GM21515 (cell line): Measurements from ENCODE around the gene STON2.

Source experiments
- ATAC-seq: cut with Tn5 transposase; IDR thresholded peaks from one replicate; pipeline ENCODE4 v1.9.1; 2021; ENCODE audit not compliant: unreplicated experiment

STON2 gene

GRCh38 chr14:81418057-81418790 lies 18.1 kb upstream of the STON2 start:
- ATAC-seq, result no peak

- no peak for ATAC-seq
Observed at GRCh38 chr14:81416981-81417380, 16.9 kb upstream of the STON2 start.

GRCh38 chr14:81416194-81416952 lies 16.2 kb upstream of the STON2 start:
- no peak for ATAC-seq

- ATAC-seq, result no peak
Observed at GRCh38 chr14:81415781-81416180, 15.7 kb upstream of the STON2 start.

GRCh38 chr14:81414123-81414522 lies 14.0 kb upstream of the STON2 start:
- ATAC-seq, result no peak

GRCh38 chr14:81412779-81413178 lies 12.7 kb upstream of the STON2 start:
- no peak for ATAC-seq

- ATAC-seq, result no peak
Observed at GRCh38 chr14:81408595-81408994, 8.5 kb upstream of the STON2 start.

- no peak for ATAC-seq
Observed at GRCh38 chr14:81406863-81407262, 6.7 kb upstream of the STON2 start.

- no peak for ATAC-seq
Observed at GRCh38 chr14:81402123-81402495, 2.0 kb upstream of the STON2 start.

GRCh38 chr14:81401420-81402122 lies 1.4 kb upstream of the STON2 start:
- ATAC-seq, result no peak

- ATAC-seq, result no peak
Observed at GRCh38 chr14:81400852-81401251, 728 bp upstream of the STON2 start.

GRCh38 chr14:81398196-81398891 lies 1.8 kb downstream of the STON2 start:
- no peak for ATAC-seq

GRCh38 chr14:81396113-81396512 lies 4.0 kb downstream of the STON2 start:
- ATAC-seq, result no peak

GRCh38 chr14:81394739-81395138 lies 5.4 kb downstream of the STON2 start:
- ATAC-seq, result no peak

GRCh38 chr14:81392976-81393643 lies 7.0 kb downstream of the STON2 start:
- ATAC-seq, result no peak

GRCh38 chr14:81392052-81392451 lies 8.1 kb downstream of the STON2 start:
- ATAC-seq, result no peak

GRCh38 chr14:81390696-81391095 lies 9.4 kb downstream of the STON2 start:
- ATAC-seq, result no peak

- no peak for ATAC-seq
Observed at GRCh38 chr14:81388336-81388735, 11.8 kb downstream of the STON2 start.

GRCh38 chr14:81386290-81386745 lies 13.8 kb downstream of the STON2 start:
- ATAC-seq, result no peak

- ATAC-seq, result no peak
Observed at GRCh38 chr14:81385886-81386285, 14.2 kb downstream of the STON2 start.

- no peak for ATAC-seq
Observed at GRCh38 chr14:81385419-81385818, 14.7 kb downstream of the STON2 start.
